Heart right ventricle (tissue), 16 donors: Measurements from ENCODE around the gene TMEM273. TPM values are rescaled to one million over a fixed set of nuclear protein-coding genes. Genes with fewer than 3 reads are reported as not detected.
A peak's percentile ranks its signal among the peaks of the same experiment; 100 is the strongest.

Source experiments
- ATAC-seq, 8 donors: fragments of 200-7000 bp; cut with Tn5 transposase; one replicate each; pipeline ENCODE4 v1.9.1; 2020; ENCODE audit warnings: mild to moderate bottlenecking in 8 of 8, moderate library complexity in 8 of 8, moderate number of reproducible peaks in 1 of 8
- DNase-seq, 2 donors: peaks; one replicate each; pipeline ENCODE4 v3.0.0-alpha.2; 2020
- H3K27ac ChIP-seq, 10 donors: fragments of 200-600 bp; sonication (generic) in 2 of 10; one replicate each; pipeline versions ENCODE4 v1.5.0 to v1.8.0; 2020 to 2022; ENCODE audit warnings: mild to moderate bottlenecking in 3 of 10
- H3K27me3 ChIP-seq, 7 donors: fragments of 200-600 bp; one replicate each; pipeline ENCODE4 v1.8.0; 2021 to 2022; ENCODE audit warnings: mild to moderate bottlenecking in 2 of 7
- H3K36me3 ChIP-seq, 9 donors: fragments of 200-600 bp; sonication (generic) in 1 of 9; one replicate each; pipeline versions ENCODE4 v1.5.0 to v1.8.0; 2020 to 2022; ENCODE audit warnings: mild to moderate bottlenecking in 2 of 9
- H3K4me1 ChIP-seq, 9 donors: fragments of 200-600 bp; sonication (generic) in 1 of 9; one replicate each; pipeline versions ENCODE4 v1.5.0 to v1.8.0; 2020 to 2022; ENCODE audit warnings: mild to moderate bottlenecking in 4 of 9
- H3K4me3 ChIP-seq, 10 donors: fragments of 200-600 bp; sonication (generic) in 2 of 10; one replicate each; pipeline versions ENCODE4 v1.5.0 to v1.8.0; 2020 to 2022; ENCODE audit warnings: mild to moderate bottlenecking in 7 of 10, moderate library complexity in 2 of 10
- H3K9me3 ChIP-seq, 11 donors: fragments of 200-600 bp in 10 of 11; sonication (generic) in 2 of 11; one replicate each; pipeline versions ENCODE4 v1.5.0 to v1.8.0; 2013 to 2022; ENCODE audit warnings: mild to moderate bottlenecking in 2 of 11, control low read depth in 1 of 11, moderate library complexity in 1 of 11
- CTCF ChIP-seq, 9 donors: fragments of 200-600 bp; sonication (generic) in 2 of 9; IDR thresholded peaks; one replicate each; pipeline versions ENCODE4 v1.5.0 to v1.8.0; 2021 to 2022; ENCODE audit warnings: antibody characterized with exemption in 9 of 9, mild to moderate bottlenecking in 5 of 9, moderate library complexity in 1 of 9
- WGBS, 2 donors: extraction: QIAGEN DNeasy Blood & Tissue Kit; methylation state at CpG; one replicate each; pipeline ENCODE4 v1.1.7; 2013; ENCODE audit warnings: inconsistent platforms in 1 of 2; 5-methylcytosine and 5-hydroxymethylcytosine counted together
- intact Hi-C, 10 donors: fragments of 100-400 bp; cut with DNase I; formaldehyde crosslinking; loops; one replicate each; pipeline versions ENCODE4 v1.11.1 to v1.14.2; 2022
- polyA plus RNA-seq, 2 donors: library from polyadenylated mRNA; stranded (reverse); fragments of 200-250 nt; gene quantifications; one replicate each; pipeline ENCODE4 v1.2.3, GENCODE V29; 2013
- total RNA-seq, 10 donors: library from RNA; stranded (reverse); fragmentation: NEBNext Ultra II Directional in 3 of 10; extraction: Animal tissue kit (Norgen Biotek cat#: 25700) in 3 of 10; gene quantifications; one replicate each; pipeline versions ENCODE4 v1.2.1 to v1.2.4, GENCODE V29; 2021 to 2023
- donor health status: Arrhythmogenic right ventricular cardiomyopathy.
- donor health status: ischemic (EF 13 %, LVEDD 7.1; RV severe dilation, severe dysfunction).
- donor health status: healthy with polysubstance abuse.
- donor health status: DM: no; HTN: yes; CAD: no.
- donor health status: DM: no; HTN: no; CAD: no.
- donor health status: ischemic (EF 25% LVEDD 6.9; RV normal size, moderate dysfunction).
- donor health status: ischemic (EF 25% LVEDD 5.7; RV mildly dilated, moderate dysfunction).
- donor health status: healthy.
- donor health status: DM: yes; HTN: yes; CAD: no.
- donor health status: Ischemic cardiomyopathy.
- donor health status: ischemic (EF 35%, LVEDD 5.7; RV mildly dilated, moderate dysfunction).
- donor health status: nonischemic (EF 11% LVEDD 7.7; RV severe dilation, severe dysfunction).
- donor health status: DM: yes; HTN: yes; CAD: no.
- donor health status: PGD.
- donor health status: ischemic (EF 29% LVEDD 5.4; RV normal size, mild dysfunction).
- donor health status: nonischemic (EF 23%, LVEDD 6.1; RV moderate dilation, normal function).

The TMEM273 gene
- total and polyA plus RNA-seq, 12 donors = 10.9 to 28.5 (median 19.0) TPM

GRCh38 chr10:49106451-49106850 is 81.7 kb downstream of the TMEM273 start:
- TF ChIP-seq CTCF (IDR thresholded peaks at IDR 0.05) = no peak
- Histone ChIP-seq H3K4me1 (peaks cover 11 to 80% (median 70%) of the 10 kb centered on the region in 9 donors), H3K36me3 (peaks cover 0 to 21% (median 0%) of the 10 kb centered on the region in 9 donors), H3K27me3 (no peaks in the 10 kb centered on the region), H3K9me3 (no peaks in the 10 kb centered on the region), H3K4me3 (no peak overlapping the region), H3K27ac (peak overlapping the region in 8 of 10 donors; percentile 10 to 58 (median 33))
- 18 to 27% methylated on average over 7 of the region's 7 CpGs for WGBS, 2 donors
- intact Hi-C loops = loop anchor here in 1 of 10 donors (5.0 kb wide), 1 partner anchor 99 kb away; no protein-coding TSS in a partner anchor
- DNase-seq = peak; percentile 38 to 50
- peak in 6 of 8 donors; percentile 29 to 63 (median 42) for ATAC-seq

DNA sequence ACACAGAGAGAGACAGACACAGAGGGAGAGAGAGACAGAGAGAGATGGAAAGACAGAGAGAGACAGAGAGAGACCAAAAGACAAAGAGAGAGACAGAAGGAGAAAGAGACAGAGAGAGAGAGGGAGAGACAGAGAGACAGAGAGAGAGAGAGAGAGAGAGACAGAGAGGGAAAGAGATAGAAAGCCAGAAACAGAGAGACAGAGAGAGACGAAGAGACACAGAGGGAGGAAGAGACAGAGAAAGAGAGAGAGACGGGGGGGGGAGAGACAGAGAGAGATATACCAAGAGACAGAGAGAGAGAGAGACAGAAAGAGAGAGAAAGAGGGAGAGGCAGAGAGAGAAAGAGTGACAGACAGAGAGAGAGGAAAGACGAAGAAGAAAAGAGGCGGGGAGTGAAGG is 83.1 kb downstream of the TMEM273 start:
- Histone ChIP-seq H3K27me3 (no peaks in the 10 kb centered on the region), H3K27ac (peak overlapping the region in 5 of 10 donors; percentile 8 to 58 (median 20)), H3K4me3 (no peak overlapping the region), H3K36me3 (peaks cover 0 to 21% (median 0%) of the 10 kb centered on the region in 9 donors), H3K9me3 (no peaks in the 10 kb centered on the region), H3K4me1 (peaks cover 8 to 69% (median 59%) of the 10 kb centered on the region in 9 donors)
- ATAC-seq = no peak
- DNase-seq = no peak
- intact Hi-C loops = loop anchor here in 1 of 10 donors (5.0 kb wide), 1 partner anchor 98 kb away; no protein-coding TSS in a partner anchor
- TF ChIP-seq CTCF (IDR thresholded peaks at IDR 0.05) = no peak
- 78 to 83% methylated on average over 4 of the region's 4 CpGs for WGBS, 2 donors

Other genes starting within 250 kb of the TMEM273 start
- gene LRRC18, start 248.6 kb downstream of the TMEM273 start, total RNA-seq = under 1 TPM in 2 of 10 donors, not detected in 8; 0.13 to 0.18 TPM
- gene LRRC18, start 248.6 kb downstream of the TMEM273 start, polyA plus RNA-seq = not detected
- 10 to 100 TPM; 12.0 to 26.7 (median 18.1) TPM for gene VSTM4, start 72.9 kb downstream of the TMEM273 start, total RNA-seq
- gene VSTM4, start 72.9 kb downstream of the TMEM273 start, polyA plus RNA-seq = 1 to 10 TPM; 5.0 to 6.1 TPM
- not detected for gene FAM170B, start 54.4 kb downstream of the TMEM273 start, total RNA-seq
- not detected for gene FAM170B, start 54.4 kb downstream of the TMEM273 start, polyA plus RNA-seq
- gene C10orf71, start 110.8 kb upstream of the TMEM273 start, total RNA-seq = 100 to 1,000 TPM in 9 of 10 donors, 10 to 100 TPM in 1; 56.0 to 225 (median 180) TPM
- 10 to 100 TPM in 1 of 2 donors, 1 to 10 TPM in 1; 3.6 to 23.0 TPM for gene C10orf71, start 110.8 kb upstream of the TMEM273 start, polyA plus RNA-seq
- not detected for gene DRGX, start 207.7 kb upstream of the TMEM273 start, total RNA-seq
- gene DRGX, start 207.7 kb upstream of the TMEM273 start, polyA plus RNA-seq = not detected